HT-29 (cell line): ENCODE measurements around the gene KHDC3L. TPM values are rescaled to one million over a fixed set of nuclear protein-coding genes. Genes with fewer than 3 reads are reported as not detected.

Experiments
- small RNA-seq: library from RNA; depleted of rRNA; stranded (forward); fragments of <200 nt; gene quantifications from one replicate; pipeline ENCODE3, GENCODE V24; 2014
- total RNA-seq: library from RNA; depleted of rRNA; stranded (reverse); fragments of >200 nt; shearing (Covaris generic); gene quantifications from 2 replicates; pipeline ENCODE4 v1.2.3, GENCODE V29; 2014; rRNA removed

Gene KHDC3L
- total RNA-seq, 1 experiment from 2014 or later, result not detected

Small RNAs within 50 kb of the gene (small RNA-seq; reads per million reads assigned to genes)
- gene RPL39P3, result 5.0 reads per million, percentile 83 among the genes with 10 or more reads in this experiment

Other genes starting within 250 kb of the KHDC3L start
- not detected in 2 replicates for gene KHDC1L, start 137.2 kb upstream of the KHDC3L start, total RNA-seq
- not detected in 2 replicates for gene KHDC1, start 99.5 kb upstream of the KHDC3L start, total RNA-seq
- not detected in 2 replicates for gene DPPA5, start 8.4 kb upstream of the KHDC3L start, total RNA-seq
- gene OOEP, start 7.2 kb downstream of the KHDC3L start, total RNA-seq, result not detected in 2 replicates
- gene DDX43, start 32.2 kb downstream of the KHDC3L start, total RNA-seq, result not detected in 2 replicates
- gene CGAS, start 89.6 kb downstream of the KHDC3L start, total RNA-seq, result 20.0 and 21.4 TPM in 2 replicates
- gene MTO1, start 99.1 kb downstream of the KHDC3L start, total RNA-seq, result 17.0 and 18.7 TPM in 2 replicates
- gene EEF1A1, start 158.4 kb downstream of the KHDC3L start, total RNA-seq, result 7,514 and 7,960 TPM in 2 replicates